ENCODE measurements around the gene OAS3. TPM values are rescaled to one million over a fixed set of nuclear protein-coding genes. Genes with fewer than 3 reads are reported as not detected.
"Not testable (repeated sequence)": the region's sequence is repeated elsewhere in the genome, so short reads cannot be mapped to it uniquely, and the experiment has no call there.

Gene OAS3
- polyA plus RNA-seq, 5 donors, result 15.1 to 18.0 (median 16.7) TPM

DNA sequence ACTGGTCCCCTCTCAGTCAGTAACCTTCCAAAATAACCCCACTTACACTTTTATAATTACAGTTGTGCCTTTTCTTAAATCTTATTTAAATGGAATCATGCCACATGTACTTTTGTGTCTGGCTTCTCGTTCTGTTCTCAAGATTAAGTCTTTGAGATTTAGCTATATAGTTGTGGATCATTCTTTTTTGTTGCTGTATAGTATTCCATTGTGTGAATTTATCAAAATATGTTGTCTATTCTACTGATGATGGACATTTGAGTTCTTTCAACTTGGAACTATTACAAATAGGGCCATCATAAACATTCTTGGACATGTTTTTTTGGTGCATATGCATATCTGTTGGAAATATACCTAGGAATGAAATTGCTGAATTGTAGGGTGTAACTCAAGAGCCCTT, 9.0 kb downstream of the OAS3 start:
- DNase-seq, result no peak

DNA sequence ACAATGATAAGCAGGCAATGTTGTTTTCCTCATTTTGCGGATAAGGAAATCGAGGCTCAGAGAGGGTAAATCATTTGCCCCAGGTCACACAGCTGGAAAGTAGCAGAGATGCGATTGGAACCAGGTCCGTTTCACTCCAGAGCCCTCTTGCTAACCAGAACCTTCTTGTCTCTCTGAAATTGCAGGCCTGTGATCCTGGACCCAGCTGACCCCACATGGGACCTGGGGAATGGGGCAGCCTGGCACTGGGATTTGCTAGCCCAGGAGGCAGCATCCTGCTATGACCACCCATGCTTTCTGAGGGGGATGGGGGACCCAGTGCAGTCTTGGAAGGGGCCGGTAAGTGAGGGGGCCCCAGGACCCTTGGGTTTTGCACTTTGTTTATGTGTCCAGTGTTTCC, 9.5 kb downstream of the OAS3 start:
- no peak for DNase-seq

DNA sequence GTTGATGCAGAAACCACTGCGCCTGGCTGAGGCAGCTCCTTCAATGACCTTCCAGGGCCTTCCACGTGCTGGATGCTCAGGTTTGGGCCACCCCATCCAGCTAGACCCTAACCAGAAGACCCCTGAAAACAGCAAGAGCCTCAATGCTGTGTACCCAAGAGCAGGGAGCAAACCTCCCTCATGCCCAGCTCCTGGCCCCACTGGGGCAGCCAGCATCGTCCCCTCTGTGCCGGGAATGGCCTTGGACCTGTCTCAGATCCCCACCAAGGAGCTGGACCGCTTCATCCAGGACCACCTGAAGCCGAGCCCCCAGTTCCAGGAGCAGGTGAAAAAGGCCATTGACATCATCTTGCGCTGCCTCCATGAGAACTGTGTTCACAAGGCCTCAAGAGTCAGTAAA, 10.5 kb downstream of the OAS3 start:
- DNase-seq, result no peak

DNA sequence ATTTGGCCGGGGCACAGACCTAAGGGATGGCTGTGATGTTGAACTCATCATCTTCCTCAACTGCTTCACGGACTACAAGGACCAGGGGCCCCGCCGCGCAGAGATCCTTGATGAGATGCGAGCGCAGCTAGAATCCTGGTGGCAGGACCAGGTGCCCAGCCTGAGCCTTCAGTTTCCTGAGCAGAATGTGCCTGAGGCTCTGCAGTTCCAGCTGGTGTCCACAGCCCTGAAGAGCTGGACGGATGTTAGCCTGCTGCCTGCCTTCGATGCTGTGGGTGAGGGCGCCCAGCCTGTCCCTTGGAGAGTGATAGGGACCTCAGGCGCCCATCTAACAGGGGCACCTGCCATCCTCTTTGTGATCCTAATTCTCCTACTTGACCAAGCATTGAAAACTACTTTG, 12.4 kb downstream of the OAS3 start:
- DNase-seq, result no peak

DNA sequence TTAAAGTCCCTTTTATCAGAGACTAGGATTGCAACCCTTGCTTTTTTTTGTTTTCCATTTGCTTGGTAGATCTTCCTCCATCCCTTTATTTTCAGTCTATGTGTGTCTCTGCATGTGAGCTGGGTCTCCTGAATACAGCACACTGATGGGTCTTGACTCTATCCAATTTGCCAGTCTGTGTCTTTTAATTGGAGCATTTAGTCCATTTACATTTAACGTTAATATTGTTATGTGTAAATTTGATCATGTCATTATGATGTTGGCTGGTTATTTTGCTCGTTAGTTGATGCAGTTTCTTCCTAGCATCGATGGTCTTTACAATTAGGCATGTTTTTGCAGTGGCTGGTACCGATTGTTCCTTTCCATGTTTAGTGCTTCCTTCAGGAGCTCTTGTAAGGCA, 18.9 kb downstream of the OAS3 start:
- not testable (repeated sequence) for DNase-seq

DNA sequence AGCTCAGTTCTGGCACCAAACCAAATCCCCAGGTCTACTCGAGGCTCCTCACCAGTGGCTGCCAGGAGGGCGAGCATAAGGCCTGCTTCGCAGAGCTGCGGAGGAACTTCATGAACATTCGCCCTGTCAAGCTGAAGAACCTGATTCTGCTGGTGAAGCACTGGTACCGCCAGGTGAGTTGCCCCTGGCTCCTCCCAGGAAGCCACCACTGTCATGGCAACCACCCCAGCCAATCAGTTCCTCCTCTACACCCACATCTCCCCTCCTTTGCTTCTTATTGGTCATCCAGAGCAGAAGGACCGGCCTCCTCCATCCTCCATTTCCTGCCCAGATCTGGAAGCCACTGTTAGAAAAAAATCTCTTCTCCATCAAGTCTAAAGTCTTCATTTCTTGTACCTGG, 22.8 kb downstream of the OAS3 start:
- no peak for DNase-seq

DNA sequence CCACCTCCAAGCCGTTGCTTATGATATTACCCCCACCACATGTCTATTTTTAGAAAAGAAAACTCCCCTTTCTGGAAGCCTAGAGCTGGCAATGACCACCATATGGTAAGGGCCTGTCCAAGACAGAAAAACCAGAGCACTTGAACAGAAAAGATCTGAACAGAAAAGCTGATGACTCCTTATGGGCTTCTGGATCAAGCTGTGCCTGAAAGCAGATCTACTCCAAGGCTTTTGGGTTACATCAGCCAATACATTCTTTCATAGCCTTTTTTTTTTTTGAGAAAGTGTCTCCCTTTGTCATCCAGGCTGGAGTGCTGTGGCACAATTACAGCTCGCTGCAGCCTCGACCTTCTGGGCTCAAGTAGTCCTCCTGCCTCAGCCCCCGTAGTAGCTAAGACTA, 23.3 kb downstream of the OAS3 start:
- DNase-seq, result no peak

DNA sequence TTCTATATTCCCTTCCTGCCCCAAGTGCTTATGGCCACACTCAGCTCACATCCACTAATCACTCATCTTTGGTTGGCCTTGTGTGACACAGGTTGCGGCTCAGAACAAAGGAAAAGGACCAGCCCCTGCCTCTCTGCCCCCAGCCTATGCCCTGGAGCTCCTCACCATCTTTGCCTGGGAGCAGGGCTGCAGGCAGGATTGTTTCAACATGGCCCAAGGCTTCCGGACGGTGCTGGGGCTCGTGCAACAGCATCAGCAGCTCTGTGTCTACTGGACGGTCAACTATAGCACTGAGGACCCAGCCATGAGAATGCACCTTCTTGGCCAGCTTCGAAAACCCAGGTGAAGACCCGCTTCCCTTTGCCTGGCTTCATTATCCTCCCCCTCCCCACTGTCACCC, 24.3 kb downstream of the OAS3 start:
- no peak for DNase-seq

DNA sequence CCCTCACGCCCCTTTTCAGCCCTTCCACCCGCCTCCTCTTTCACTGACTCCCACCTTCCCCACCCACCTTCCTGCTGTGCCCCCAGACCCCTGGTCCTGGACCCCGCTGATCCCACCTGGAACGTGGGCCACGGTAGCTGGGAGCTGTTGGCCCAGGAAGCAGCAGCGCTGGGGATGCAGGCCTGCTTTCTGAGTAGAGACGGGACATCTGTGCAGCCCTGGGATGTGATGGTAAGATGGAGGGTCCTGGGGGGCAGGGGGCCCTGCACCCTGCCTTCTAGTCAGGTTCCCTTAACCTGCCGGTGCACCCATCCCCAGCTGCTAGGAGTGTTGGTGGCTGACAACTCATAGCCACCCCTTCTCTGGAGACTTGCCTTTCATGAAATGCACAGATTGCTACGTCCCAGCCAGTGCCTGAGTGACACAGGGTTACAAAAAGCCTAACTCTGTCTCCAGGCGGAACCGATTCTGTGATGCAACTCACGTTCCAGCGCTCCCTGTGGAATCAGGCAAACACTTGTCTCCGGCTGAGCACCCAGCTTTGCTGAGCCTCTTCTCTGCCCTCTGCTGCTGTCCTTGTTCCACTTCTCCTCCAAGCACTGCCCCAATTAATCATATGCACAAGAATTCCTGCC, 25.1 kb downstream of the OAS3 start:
- DNase-seq, result no peak

DNA sequence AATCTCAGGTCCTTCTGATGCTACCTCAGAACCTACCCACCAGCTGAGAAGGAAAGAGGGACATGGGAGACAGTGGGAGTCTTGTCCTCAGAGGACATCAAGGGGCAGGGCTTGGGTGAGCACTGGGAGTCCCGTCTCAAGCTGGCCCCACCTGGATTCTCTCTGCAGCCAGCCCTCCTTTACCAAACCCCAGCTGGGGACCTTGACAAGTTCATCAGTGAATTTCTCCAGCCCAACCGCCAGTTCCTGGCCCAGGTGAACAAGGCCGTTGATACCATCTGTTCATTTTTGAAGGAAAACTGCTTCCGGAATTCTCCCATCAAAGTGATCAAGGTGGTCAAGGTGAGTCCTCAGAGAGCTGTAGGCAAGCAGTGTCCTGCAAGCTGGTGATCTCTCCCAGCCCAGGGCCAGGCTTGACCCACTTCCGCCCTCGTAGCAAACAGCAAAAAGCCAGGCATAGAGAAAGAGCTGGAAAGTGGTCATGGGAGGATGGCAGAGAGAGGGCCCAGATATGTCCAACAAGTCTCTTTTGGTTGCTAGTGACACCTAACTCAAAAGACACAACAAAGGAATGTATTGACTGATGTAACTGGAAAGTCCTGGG, 25.9 kb downstream of the OAS3 start:
- no peak for DNase-seq

DNA sequence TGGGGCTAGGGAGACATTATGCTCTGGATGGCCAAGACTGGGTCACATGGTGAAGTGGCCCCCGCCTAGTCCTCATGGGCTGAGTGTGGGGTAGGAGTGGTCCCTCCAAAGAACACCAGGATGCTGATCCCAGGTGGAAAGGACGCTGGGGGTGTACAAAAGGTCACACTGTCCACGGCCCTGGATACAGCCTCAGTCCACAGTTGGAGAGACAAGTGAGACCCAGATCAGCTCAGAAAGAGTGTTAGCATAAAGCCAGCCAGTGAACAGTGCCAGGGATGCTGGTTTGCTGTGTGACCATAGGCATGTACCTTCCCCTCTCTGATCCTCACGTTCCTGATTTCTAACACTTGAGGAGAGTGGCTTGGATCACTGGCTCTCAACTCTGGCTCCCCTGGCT, 26.6 kb downstream of the OAS3 start:
- no peak for DNase-seq

DNA sequence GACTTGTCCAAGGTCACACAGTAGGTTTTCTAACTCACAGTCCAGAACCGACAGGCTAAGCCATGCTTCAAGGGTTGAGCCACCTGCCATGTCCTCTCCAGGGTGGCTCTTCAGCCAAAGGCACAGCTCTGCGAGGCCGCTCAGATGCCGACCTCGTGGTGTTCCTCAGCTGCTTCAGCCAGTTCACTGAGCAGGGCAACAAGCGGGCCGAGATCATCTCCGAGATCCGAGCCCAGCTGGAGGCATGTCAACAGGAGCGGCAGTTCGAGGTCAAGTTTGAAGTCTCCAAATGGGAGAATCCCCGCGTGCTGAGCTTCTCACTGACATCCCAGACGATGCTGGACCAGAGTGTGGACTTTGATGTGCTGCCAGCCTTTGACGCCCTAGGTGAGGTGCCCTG, 27.4 kb downstream of the OAS3 start:
- DNase-seq, result no peak

DNA sequence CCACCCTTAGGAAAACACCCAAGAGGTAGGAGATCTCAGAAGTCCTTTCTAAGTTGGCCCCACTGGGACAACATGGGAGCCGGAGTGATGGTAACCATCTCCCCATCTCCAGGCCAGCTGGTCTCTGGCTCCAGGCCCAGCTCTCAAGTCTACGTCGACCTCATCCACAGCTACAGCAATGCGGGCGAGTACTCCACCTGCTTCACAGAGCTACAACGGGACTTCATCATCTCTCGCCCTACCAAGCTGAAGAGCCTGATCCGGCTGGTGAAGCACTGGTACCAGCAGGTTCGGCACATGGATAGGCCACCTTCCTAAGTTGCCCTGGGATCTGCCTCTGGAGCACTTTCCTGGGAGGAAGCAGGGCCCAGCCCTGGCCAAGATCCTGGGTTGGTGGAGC, 29.0 kb downstream of the OAS3 start:
- no peak for DNase-seq

DNA sequence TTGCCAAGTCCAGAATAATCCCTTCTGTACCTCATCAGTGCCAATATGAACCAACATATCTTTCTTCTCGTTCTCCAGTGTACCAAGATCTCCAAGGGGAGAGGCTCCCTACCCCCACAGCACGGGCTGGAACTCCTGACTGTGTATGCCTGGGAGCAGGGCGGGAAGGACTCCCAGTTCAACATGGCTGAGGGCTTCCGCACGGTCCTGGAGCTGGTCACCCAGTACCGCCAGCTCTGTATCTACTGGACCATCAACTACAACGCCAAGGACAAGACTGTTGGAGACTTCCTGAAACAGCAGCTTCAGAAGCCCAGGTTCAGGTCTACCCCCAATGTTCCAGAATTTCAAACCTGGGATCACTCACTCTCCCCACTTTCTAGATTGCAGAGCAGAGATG, 29.6 kb downstream of the OAS3 start:
- no peak for DNase-seq

DNA sequence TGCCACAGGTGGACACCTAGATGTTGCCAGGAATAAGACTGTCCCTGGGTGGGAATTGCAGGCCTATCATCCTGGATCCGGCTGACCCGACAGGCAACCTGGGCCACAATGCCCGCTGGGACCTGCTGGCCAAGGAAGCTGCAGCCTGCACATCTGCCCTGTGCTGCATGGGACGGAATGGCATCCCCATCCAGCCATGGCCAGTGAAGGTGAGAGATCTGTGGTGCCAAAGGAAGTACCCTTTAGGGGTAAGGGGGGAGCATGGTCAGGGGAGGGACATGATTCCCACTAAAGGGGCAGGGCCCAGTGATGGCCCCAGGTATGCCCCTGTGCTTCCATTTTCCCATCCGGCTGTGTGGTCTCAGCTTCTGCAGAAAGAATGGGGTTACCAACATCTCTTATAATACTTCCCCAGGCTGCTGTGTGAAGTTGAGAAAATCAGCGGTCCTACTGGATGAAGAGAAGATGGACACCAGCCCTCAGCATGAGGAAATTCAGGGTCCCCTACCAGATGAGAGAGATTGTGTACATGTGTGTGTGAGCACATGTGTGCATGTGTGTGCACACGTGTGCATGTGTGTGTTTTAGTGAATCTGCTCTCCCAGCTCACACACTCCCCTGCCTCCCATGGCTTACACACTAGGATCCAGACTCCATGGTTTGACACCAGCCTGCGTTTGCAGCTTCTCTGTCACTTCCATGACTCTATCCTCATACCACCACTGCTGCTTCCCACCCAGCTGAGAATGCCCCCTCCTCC, 31.5 kb downstream of the OAS3 start:
- DNase-seq, result no peak

DNA sequence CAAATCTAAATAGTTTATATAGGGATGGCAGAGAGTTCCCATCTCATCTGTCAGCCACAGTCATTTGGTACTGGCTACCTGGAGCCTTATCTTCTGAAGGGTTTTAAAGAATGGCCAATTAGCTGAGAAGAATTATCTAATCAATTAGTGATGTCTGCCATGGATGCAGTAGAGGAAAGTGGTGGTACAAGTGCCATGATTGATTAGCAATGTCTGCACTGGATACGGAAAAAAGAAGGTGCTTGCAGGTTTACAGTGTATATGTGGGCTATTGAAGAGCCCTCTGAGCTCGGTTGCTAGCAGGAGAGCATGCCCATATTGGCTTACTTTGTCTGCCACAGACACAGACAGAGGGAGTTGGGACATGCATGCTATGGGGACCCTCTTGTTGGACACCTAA, 32.1 kb downstream of the OAS3 start:
- no peak for DNase-seq

DNA sequence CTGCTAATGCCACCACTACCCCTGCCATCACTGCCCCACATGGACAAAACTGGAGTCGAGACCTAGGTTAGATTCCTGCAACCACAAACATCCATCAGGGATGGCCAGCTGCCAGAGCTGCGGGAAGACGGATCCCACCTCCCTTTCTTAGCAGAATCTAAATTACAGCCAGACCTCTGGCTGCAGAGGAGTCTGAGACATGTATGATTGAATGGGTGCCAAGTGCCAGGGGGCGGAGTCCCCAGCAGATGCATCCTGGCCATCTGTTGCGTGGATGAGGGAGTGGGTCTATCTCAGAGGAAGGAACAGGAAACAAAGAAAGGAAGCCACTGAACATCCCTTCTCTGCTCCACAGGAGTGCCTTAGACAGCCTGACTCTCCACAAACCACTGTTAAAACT, 33.0 kb downstream of the OAS3 start:
- peak; percentile 16 to 17 for DNase-seq

DNA sequence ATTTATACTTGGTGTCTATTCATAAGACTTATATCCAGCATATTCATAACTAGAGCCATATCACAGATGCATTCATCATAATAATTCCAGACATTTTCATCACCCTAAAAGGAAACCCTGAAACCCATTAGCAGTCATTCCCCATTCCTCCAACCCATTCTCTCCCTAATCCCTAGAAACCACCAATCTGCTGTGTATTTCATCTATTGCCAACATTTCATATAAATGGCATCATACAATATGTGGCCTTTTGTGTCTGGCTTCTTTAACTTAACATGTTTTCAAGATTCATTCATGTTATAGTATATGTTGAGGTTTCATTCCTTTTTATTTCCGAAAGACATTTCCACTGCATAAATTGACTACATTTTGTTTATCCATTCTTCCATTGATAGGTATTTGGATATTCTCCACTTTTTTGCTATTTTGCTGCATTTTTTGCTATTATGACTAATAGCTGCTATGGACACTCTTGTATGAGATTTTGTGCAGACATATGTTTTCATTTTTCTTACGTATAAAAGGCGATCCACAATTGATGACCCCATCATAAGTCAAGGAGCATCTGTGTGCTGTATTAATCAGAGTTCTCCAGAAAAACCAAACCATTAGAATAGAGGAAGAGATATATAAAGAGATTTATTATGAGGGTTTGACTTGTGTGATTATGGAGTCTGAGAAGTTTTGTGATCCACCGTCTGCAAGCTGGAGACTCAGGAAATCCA, 34.9 kb downstream of the OAS3 start:
- DNase-seq, result no peak

DNA sequence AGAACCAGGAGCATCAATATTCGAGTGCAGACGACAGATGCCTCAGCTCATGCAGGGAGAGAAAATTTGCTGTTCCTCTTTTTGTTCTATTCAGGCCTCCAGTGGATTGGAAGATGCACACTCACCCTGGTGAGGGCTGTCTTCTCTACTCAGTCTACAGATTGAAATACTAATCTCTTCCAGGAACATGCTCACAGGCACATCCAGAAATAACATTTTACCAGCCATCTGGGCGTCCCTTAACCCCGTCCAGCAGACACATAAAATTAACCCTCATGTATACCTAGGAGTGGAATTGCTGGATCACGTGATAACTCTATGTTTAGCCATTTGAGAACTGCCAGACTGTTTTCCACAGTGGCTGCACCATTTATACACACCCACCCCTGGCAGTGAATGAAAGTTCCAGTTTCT, 35.6 kb downstream of the OAS3 start:
- no peak for DNase-seq

DNA sequence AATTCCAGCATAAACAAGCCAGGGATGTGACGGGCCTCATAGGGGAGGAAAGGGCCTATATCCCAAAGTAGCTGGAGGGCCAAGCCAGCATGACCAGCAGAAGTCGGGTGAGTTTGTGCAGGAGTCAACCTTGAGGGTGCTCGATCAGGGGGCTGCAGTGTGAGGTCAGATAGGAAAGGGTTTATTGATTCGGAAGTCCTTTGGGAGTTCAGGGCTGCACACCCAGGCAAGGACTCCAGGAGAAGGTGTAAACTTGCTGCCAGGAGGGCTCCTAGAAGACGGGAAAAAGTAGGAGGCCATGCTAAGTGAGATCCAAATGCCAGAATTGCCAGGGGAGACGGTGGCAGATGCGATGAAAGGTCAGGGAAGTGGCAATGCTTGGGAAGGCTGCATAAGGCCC, 36.6 kb downstream of the OAS3 start:
- DNase-seq, result no peak

DNA sequence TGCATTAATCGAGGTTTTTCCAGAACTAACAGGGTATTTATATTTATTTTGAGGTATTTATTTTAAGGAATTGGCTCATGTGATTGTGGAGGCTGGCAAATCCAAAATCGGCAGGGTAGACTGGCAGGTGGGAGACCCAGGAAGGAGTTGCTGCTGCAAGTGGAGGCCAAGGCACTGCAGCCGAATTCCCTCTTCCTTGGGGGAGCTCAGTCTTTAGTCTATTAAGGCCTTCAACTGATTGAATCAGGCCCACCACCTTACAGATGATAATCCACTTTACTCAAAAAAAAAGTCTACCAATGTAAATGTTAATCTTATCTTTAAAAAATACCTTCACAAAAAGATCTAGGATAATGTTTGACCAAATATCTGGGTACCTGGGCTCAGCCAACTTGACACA, 38.9 kb downstream of the OAS3 start:
- no peak for DNase-seq

DNA sequence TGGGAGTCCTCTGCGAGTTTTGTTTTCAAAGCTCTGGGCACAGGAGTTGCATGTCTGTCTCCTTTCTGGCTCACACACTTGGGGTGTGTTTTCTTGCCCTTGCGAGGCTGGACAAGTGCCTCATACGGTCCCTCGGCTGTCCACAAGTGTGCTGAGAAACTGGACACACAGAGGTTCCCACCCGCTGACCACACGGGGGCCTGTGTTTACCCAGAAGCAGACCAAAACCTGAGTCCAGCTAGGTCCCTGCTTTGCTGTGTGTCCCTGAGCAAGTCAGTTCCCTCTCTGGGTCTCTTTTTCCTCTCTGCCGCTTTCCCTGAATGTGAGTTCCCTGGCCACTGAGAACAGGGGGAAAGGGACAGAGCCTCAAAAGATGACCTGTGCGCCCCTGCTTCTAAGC, 39.4 kb downstream of the OAS3 start:
- no peak for DNase-seq
